B cell (primary cell): Measurements from ENCODE around the gene B4GALNT4.

Experiments
- CTCF ChIP-seq: fragments of 200-600 bp; IDR thresholded peaks from one replicate; pipeline ENCODE4 v1.8.0; 2022; ENCODE audit warnings: antibody characterized with exemption, mild to moderate bottlenecking
- EZH2 ChIP-seq: IDR thresholded peaks from 2 replicates; pipeline ENCODE4 v1.6.1; 2012; ENCODE audit warnings: borderline replicate concordance, low read depth, mild to moderate bottlenecking, moderate library complexity, low read length; ENCODE audit not compliant: insufficient read depth, poor library complexity, severe bottlenecking

- TF ChIP-seq CTCF (no peak), EZH2 (no peak)
These were observed 33.9 kb downstream of the B4GALNT4 start for GRCh38 chr11:403021-403760.
